SIG-M5 treated with dmso at 0.1 percent for 504 hours (cell line): ENCODE measurements around the gene ZNF724.
"Not testable (repeated sequence)": the region's sequence is repeated elsewhere in the genome, so short reads cannot be mapped to it uniquely, and the experiment has no call there.

ENCODE experiments used
- DNase-seq: peaks from one replicate; lab custom pipeline; 2025; ENCODE audit not compliant: unreplicated experiment; lab: John Stamatoyannopoulos, UW

Gene ZNF724

GRCh38 chr19:23249911-23250649 is at the start of gene ZNF724:
Gene ZNF724 (minus strand): TSS chr19:23250394. CDS start chr19:23250242, 152 bp downstream.
- peak; percentile 90 for DNase-seq

GRCh38 chr19:23294141-23294540 is 43.9 kb upstream of the ZNF724 start:
- DNase-seq = no peak

- not testable (repeated sequence) for DNase-seq
Observed at GRCh38 chr19:23289966-23290365, 39.8 kb upstream of the ZNF724 start.

- no peak for DNase-seq
Observed at GRCh38 chr19:23287620-23288019, 37.4 kb upstream of the ZNF724 start.

- no peak for DNase-seq
Observed at GRCh38 chr19:23286477-23286876, 36.3 kb upstream of the ZNF724 start.

- no peak for DNase-seq
Observed at GRCh38 chr19:23285948-23286347, 35.8 kb upstream of the ZNF724 start.

GRCh38 chr19:23285326-23285725 is 35.1 kb upstream of the ZNF724 start:
- DNase-seq = not testable (repeated sequence)

GRCh38 chr19:23283925-23284324 is 33.7 kb upstream of the ZNF724 start:
- DNase-seq = no peak

- DNase-seq = no peak
Observed at GRCh38 chr19:23281663-23282276, 31.6 kb upstream of the ZNF724 start.

- not testable (repeated sequence) for DNase-seq
Observed at GRCh38 chr19:23278118-23278517, 27.9 kb upstream of the ZNF724 start.

- DNase-seq = peak; percentile 81
Observed at GRCh38 chr19:23273590-23274412, 23.6 kb upstream of the ZNF724 start.

GRCh38 chr19:23273022-23273589 is 22.9 kb upstream of the ZNF724 start:
- no peak for DNase-seq

GRCh38 chr19:23263870-23264590 is 13.8 kb upstream of the ZNF724 start:
- DNase-seq = no peak

- DNase-seq = no peak
Observed at GRCh38 chr19:23263396-23263795, 13.2 kb upstream of the ZNF724 start.

GRCh38 chr19:23262920-23263319 is 12.7 kb upstream of the ZNF724 start:
- DNase-seq = no peak

- DNase-seq = no peak
Observed at GRCh38 chr19:23261496-23262020, 11.4 kb upstream of the ZNF724 start.

GRCh38 chr19:23260956-23261355 is 10.8 kb upstream of the ZNF724 start:
- no peak for DNase-seq

- DNase-seq = no peak
Observed at GRCh38 chr19:23259961-23260360, 9.8 kb upstream of the ZNF724 start.

GRCh38 chr19:23255700-23256099 is 5.5 kb upstream of the ZNF724 start:
- no peak for DNase-seq

GRCh38 chr19:23254141-23254910 is 4.1 kb upstream of the ZNF724 start:
- DNase-seq = no peak
